HepG2 (cell line): Measurements from ENCODE around the gene PARD3. TPM values are rescaled to one million over a fixed set of nuclear protein-coding genes. Genes with fewer than 3 reads are reported as not detected.

Experiments
- GABPA ChIP-seq, 2 experiments: IDR thresholded peaks; 2 replicates each; pipeline ENCODE4 v1.6.1; 2011 to 2016; ENCODE audit warnings: low read depth in 2 of 2, low read length in 1 of 2, missing biosample characterization in 1 of 2, missing genetic modification characterization in 1 of 2
- NFIB ChIP-seq: sonication (generic); formaldehyde crosslinking; IDR thresholded peaks from 2 replicates; pipeline ENCODE4 v1.9.0; 2021; ENCODE audit warnings: missing genetic modification reagents, mild to moderate bottlenecking, borderline replicate concordance
- REXO4 ChIP-seq: sonication (generic); formaldehyde crosslinking; IDR thresholded peaks from 2 replicates; pipeline ENCODE4 v1.8.0; 2022; ENCODE audit warnings: missing genetic modification reagents, mild to moderate bottlenecking, borderline replicate concordance
- XRCC5 ChIP-seq: fragments of 200-400 bp; formaldehyde crosslinking; optimal IDR thresholded peaks from 2 replicates; pipeline ENCODE3; 2017; ENCODE audit warnings: mild to moderate bottlenecking, low read length
- ZNF644 ChIP-seq: IDR thresholded peaks from 2 replicates; pipeline ENCODE4 v1.6.1; 2016; ENCODE audit warnings: low read depth
- ZNF672 ChIP-seq: sonication (generic); formaldehyde crosslinking; IDR thresholded peaks from 2 replicates; pipeline ENCODE4 v1.8.1; 2022; ENCODE audit warnings: missing genetic modification reagents
- ZNF737 ChIP-seq: sonication (generic); formaldehyde crosslinking; IDR thresholded peaks from 2 replicates; pipeline ENCODE4 v1.5.0; 2020; ENCODE audit warnings: missing genetic modification reagents, mild to moderate bottlenecking, borderline replicate concordance
- polyA plus RNA-seq, 8 experiments: library from polyadenylated mRNA; depleted of rRNA in 3 of 8; stranded (reverse) in 7 of 8; unstranded in 1 of 8; fragments of >200 nt; fragmentation: Illumina TruSeq in 4 of 8; extraction: Trizol in 4 of 8; gene quantifications; 2 replicates each; pipeline versions ENCODE4 v1.2.1 to v1.2.3, GENCODE V29; 2011 to 2016; ENCODE audit warnings: low read depth in 4 of 8, missing spikeins in 1 of 8, mixed read lengths in 1 of 8; ENCODE audit not compliant: insufficient read depth in 1 of 8
- total RNA-seq, 5 experiments: library from RNA; depleted of rRNA; stranded (reverse); fragments of >200 nt; fragmentation: Illumina TruSeq; extraction: Trizol; gene quantifications; 2 replicates each; pipeline ENCODE4 v1.2.3, GENCODE V29; 2016; ENCODE audit warnings: low read depth in 1 of 5
- TF ChIP-seq, protein P1 (sequence below): sonication (generic); formaldehyde crosslinking; IDR thresholded peaks from 2 replicates; pipeline ENCODE4 v1.5.1; 2020; ENCODE audit warnings: missing genetic modification reagents, mild to moderate bottlenecking, borderline replicate concordance
- TF ChIP-seq, protein P2 (sequence below): IDR thresholded peaks from 2 replicates; pipeline ENCODE4 v1.6.1; 2016; ENCODE audit warnings: control low read depth
- TF ChIP-seq, protein P3 (sequence below): sonication (generic); formaldehyde crosslinking; IDR thresholded peaks from 2 replicates; pipeline ENCODE4 v1.5.0; 2020; ENCODE audit warnings: mild to moderate bottlenecking, missing genetic modification reagents
- TF ChIP-seq, protein P4 (sequence below): sonication (generic); formaldehyde crosslinking; IDR thresholded peaks from 2 replicates; pipeline ENCODE4 v1.4.0; 2020; ENCODE audit warnings: missing genetic modification reagents

Gene PARD3
- total and polyA plus RNA-seq, 2 of the 13 experiments (the other 11 are each of a cell fraction or from before 2014, with no cell fraction given) = 40.9 to 60.0 TPM

DNA sequence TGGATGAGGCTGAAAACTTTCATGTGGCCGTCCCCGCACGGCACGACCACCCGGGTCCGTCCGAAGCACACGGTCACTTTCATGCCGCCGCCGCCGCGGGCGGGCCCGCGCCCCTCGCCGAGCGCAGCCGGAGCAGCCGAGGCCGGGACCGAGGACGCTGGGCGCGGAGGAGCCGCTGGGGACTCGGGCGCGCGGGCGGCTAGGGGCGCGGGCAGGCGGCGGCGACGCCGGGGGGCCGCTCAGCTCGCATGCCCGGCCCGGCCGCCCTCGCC lies 247 bp downstream of the PARD3 start (continued):
- TF ChIP-seq, protein P1, sequence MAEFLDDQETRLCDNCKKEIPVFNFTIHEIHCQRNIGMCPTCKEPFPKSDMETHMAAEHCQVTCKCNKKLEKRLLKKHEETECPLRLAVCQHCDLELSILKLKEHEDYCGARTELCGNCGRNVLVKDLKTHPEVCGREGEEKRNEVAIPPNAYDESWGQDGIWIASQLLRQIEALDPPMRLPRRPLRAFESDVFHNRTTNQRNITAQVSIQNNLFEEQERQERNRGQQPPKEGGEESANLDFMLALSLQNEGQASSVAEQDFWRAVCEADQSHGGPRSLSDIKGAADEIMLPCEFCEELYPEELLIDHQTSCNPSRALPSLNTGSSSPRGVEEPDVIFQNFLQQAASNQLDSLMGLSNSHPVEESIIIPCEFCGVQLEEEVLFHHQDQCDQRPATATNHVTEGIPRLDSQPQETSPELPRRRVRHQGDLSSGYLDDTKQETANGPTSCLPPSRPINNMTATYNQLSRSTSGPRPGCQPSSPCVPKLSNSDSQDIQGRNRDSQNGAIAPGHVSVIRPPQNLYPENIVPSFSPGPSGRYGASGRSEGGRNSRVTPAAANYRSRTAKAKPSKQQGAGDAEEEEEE (CRISPR knock-in tag) = no peak
- TF ChIP-seq ZNF644 (CRISPR knock-in tag) (no peak), REXO4 (CRISPR knock-in tag) (no peak), ZNF672 (CRISPR knock-in tag) (no peak), NFIB (no peak), XRCC5 (no peak), ZNF737 (CRISPR knock-in tag) (no peak), GABPA (IDR thresholded peaks at IDR 0.05; ENCODE audit: low read depth, low read length) (no peak), GABPA (CRISPR knock-in tag; IDR thresholded peaks at IDR 0.05; ENCODE audit: low read depth) (no peak)
- TF ChIP-seq, protein P2, sequence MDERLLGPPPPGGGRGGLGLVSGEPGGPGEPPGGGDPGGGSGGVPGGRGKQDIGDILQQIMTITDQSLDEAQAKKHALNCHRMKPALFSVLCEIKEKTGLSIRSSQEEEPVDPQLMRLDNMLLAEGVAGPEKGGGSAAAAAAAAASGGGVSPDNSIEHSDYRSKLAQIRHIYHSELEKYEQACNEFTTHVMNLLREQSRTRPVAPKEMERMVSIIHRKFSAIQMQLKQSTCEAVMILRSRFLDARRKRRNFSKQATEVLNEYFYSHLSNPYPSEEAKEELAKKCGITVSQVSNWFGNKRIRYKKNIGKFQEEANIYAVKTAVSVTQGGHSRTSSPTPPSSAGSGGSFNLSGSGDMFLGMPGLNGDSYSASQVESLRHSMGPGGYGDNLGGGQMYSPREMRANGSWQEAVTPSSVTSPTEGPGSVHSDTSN (CRISPR knock-in tag) = no peak
- TF ChIP-seq, protein P3, sequence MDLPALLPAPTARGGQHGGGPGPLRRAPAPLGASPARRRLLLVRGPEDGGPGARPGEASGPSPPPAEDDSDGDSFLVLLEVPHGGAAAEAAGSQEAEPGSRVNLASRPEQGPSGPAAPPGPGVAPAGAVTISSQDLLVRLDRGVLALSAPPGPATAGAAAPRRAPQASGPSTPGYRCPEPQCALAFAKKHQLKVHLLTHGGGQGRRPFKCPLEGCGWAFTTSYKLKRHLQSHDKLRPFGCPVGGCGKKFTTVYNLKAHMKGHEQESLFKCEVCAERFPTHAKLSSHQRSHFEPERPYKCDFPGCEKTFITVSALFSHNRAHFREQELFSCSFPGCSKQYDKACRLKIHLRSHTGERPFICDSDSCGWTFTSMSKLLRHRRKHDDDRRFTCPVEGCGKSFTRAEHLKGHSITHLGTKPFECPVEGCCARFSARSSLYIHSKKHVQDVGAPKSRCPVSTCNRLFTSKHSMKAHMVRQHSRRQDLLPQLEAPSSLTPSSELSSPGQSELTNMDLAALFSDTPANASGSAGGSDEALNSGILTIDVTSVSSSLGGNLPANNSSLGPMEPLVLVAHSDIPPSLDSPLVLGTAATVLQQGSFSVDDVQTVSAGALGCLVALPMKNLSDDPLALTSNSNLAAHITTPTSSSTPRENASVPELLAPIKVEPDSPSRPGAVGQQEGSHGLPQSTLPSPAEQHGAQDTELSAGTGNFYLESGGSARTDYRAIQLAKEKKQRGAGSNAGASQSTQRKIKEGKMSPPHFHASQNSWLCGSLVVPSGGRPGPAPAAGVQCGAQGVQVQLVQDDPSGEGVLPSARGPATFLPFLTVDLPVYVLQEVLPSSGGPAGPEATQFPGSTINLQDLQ = no peak
- TF ChIP-seq, protein P4, sequence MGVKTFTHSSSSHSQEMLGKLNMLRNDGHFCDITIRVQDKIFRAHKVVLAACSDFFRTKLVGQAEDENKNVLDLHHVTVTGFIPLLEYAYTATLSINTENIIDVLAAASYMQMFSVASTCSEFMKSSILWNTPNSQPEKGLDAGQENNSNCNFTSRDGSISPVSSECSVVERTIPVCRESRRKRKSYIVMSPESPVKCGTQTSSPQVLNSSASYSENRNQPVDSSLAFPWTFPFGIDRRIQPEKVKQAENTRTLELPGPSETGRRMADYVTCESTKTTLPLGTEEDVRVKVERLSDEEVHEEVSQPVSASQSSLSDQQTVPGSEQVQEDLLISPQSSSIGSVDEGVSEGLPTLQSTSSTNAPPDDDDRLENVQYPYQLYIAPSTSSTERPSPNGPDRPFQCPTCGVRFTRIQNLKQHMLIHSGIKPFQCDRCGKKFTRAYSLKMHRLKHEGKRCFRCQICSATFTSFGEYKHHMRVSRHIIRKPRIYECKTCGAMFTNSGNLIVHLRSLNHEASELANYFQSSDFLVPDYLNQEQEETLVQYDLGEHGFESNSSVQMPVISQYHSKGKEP (CRISPR knock-in tag) = no peak
